Panc1 (cell line): ENCODE measurements around the gene ESRRB.

ENCODE experiments used
- POLR2AphosphoS5 ChIP-seq: IDR thresholded peaks from 2 replicates; pipeline ENCODE4 v1.6.1; 2012; ENCODE audit warnings: mild to moderate bottlenecking, low read depth, low read length, moderate library complexity
- TF ChIP-seq, protein P1 (sequence below): fragments of 450-650 bp; IDR thresholded peaks from 2 replicates; pipeline ENCODE4 v1.5.1; 2017; ENCODE audit warnings: mild to moderate bottlenecking

DNA sequence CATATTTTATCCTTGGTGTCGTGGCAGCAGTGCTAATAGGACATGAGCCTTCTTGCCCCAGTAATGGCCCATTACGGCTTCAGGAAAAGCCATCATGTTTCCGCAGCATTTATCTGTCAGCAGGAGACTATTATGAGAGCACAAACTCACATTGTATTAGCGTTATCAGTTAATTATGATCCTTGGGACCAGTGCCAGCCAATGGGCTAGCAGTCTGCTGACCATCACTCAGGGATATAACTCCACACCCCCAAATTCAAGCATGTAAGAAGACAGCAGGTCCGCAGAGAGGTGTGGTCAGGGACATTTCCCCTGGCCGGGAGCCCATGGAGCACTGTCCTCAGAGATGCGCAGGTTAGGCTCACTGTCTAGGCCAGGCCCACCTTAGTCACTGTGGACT is 4.9 kb upstream of the ESRRB start:
- TF ChIP-seq, protein P1, sequence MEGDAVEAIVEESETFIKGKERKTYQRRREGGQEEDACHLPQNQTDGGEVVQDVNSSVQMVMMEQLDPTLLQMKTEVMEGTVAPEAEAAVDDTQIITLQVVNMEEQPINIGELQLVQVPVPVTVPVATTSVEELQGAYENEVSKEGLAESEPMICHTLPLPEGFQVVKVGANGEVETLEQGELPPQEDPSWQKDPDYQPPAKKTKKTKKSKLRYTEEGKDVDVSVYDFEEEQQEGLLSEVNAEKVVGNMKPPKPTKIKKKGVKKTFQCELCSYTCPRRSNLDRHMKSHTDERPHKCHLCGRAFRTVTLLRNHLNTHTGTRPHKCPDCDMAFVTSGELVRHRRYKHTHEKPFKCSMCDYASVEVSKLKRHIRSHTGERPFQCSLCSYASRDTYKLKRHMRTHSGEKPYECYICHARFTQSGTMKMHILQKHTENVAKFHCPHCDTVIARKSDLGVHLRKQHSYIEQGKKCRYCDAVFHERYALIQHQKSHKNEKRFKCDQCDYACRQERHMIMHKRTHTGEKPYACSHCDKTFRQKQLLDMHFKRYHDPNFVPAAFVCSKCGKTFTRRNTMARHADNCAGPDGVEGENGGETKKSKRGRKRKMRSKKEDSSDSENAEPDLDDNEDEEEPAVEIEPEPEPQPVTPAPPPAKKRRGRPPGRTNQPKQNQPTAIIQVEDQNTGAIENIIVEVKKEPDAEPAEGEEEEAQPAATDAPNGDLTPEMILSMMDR: no peak
- TF ChIP-seq POLR2AphosphoS5: no peak
